Left lung (tissue), 10 donors: ENCODE measurements around the gene CRTC3. TPM values are rescaled to one million over a fixed set of nuclear protein-coding genes. Genes with fewer than 3 reads are reported as not detected.

Experiments used
- ATAC-seq: fragments of 200-7000 bp; cut with Tn5 transposase; one replicate; pipeline ENCODE4 v1.9.1; 2020; ENCODE audit warnings: moderate library complexity
- DNase-seq, 4 donors: peaks; one replicate each; pipeline ENCODE4 v3.0.0-alpha.2; 2013 to 2020
- H3K27ac ChIP-seq, 2 donors: fragments of 200-600 bp; sonication (generic) in 1 of 2; one replicate each; pipeline versions ENCODE4 v1.5.0 to v1.8.0; 2020 to 2021
- H3K27me3 ChIP-seq, 2 donors: fragments of 200-600 bp; sonication (generic) in 1 of 2; one replicate each; pipeline versions ENCODE4 v1.5.0 to v1.8.0; 2020 to 2021
- H3K36me3 ChIP-seq, 2 donors: fragments of 200-600 bp; sonication (generic) in 1 of 2; one replicate each; pipeline versions ENCODE4 v1.5.0 to v1.8.0; 2020 to 2021
- H3K4me1 ChIP-seq, 2 donors: fragments of 200-600 bp; one replicate each; pipeline ENCODE4 v1.8.0; 2021
- H3K4me3 ChIP-seq, 2 donors: fragments of 200-600 bp; sonication (generic) in 1 of 2; one replicate each; pipeline versions ENCODE4 v1.5.0 to v1.8.0; 2020 to 2021; ENCODE audit warnings: mild to moderate bottlenecking in 1 of 2
- H3K9me3 ChIP-seq, 2 donors: fragments of 200-600 bp; sonication (generic) in 1 of 2; one replicate each; pipeline versions ENCODE4 v1.5.0 to v1.8.0; 2020 to 2021
- CTCF ChIP-seq, 2 donors: fragments of 200-600 bp; sonication (generic) in 1 of 2; IDR thresholded peaks; one replicate each; pipeline versions ENCODE4 v1.5.0 to v1.8.0; 2021; ENCODE audit warnings: antibody characterized with exemption in 2 of 2
- intact Hi-C, 2 donors: fragments of 100-400 bp; cut with DNase I; formaldehyde crosslinking; loops; one replicate each; pipeline versions ENCODE4 v1.11.2 to v1.14.2; 2022
- polyA plus RNA-seq, 6 donors: library from polyadenylated mRNA; unstranded; fragments of 120-200 nt; gene quantifications; one replicate each; pipeline ENCODE4 v1.2.1, GENCODE V29; 2013; ENCODE audit not compliant: insufficient read length in 6 of 6
- total RNA-seq, 2 donors: library from RNA; stranded (reverse); fragmentation: NEBNext Ultra II Directional; extraction: Animal tissue kit (Norgen Biotek cat#: 25700); gene quantifications; one replicate each; pipeline ENCODE4 v1.2.1, GENCODE V29; 2021
- donor health status: DM: no; HTN: yes; CAD: no.
- donor health status: DM: no; HTN: no; CAD: no.

CRTC3 gene
- total and polyA plus RNA-seq, 8 donors = 33.0 to 45.2 (median 37.5) TPM

- no peak for DNase-seq
- H3K9me3 ChIP-seq = no peaks in the 10 kb centered on the region
- no peak overlapping the region for H3K27ac ChIP-seq
- intact Hi-C loops = no loop called here
- TF ChIP-seq CTCF (IDR thresholded peaks at IDR 0.05) = no peak
- peaks cover 0 to 18% of the 10 kb centered on the region in 2 donors for H3K4me1 ChIP-seq
- H3K4me3 ChIP-seq = no peak overlapping the region
- peaks cover 0 to 100% of the 10 kb centered on the region in 2 donors for H3K36me3 ChIP-seq
- no peaks in the 10 kb centered on the region for H3K27me3 ChIP-seq
- ATAC-seq = no peak
Measured at GRCh38 chr15:90495067-90495466, 34.7 kb upstream of the CRTC3 start.

GRCh38 chr15:90496791-90497190 is 32.9 kb upstream of the CRTC3 start:
- intact Hi-C loops = no loop called here
- peaks cover 0 to 18% of the 10 kb centered on the region in 2 donors for H3K4me1 ChIP-seq
- no peak overlapping the region for H3K4me3 ChIP-seq
- no peaks in the 10 kb centered on the region for H3K9me3 ChIP-seq
- H3K27me3 ChIP-seq = no peaks in the 10 kb centered on the region
- H3K36me3 ChIP-seq = peaks cover 0 to 100% of the 10 kb centered on the region in 2 donors
- no peak for DNase-seq
- H3K27ac ChIP-seq = no peak overlapping the region
- peak; percentile 69 for ATAC-seq
- TF ChIP-seq CTCF (IDR thresholded peaks at IDR 0.05) = no peak

DNA sequence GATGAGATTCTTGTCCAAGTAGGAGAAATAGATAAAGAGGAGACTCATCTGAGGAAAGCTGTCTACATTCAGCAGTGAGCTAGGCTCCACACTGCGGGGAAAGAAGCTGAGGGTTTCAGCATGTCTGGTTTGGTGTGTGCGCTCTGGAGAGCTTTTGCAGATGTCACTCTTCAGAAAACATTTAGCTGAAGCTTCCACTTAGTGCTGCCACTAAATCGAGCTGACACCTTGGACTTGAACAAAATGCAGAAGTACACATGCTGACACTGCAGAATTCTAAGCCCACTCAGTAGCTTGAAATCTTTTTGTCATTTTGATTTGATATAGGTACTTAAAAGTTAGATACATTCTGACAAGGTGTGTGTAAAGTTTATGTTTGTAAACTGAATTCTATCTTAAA is 32.3 kb upstream of the CRTC3 start:
- DNase-seq = no peak
- peaks cover 0 to 18% of the 10 kb centered on the region in 2 donors for H3K4me1 ChIP-seq
- intact Hi-C loops = no loop called here
- H3K27me3 ChIP-seq = no peaks in the 10 kb centered on the region
- H3K4me3 ChIP-seq = no peak overlapping the region
- no peak for TF ChIP-seq CTCF (IDR thresholded peaks at IDR 0.05)
- no peak for ATAC-seq
- no peak overlapping the region for H3K27ac ChIP-seq
- peaks cover 0 to 100% of the 10 kb centered on the region in 2 donors for H3K36me3 ChIP-seq
- no peaks in the 10 kb centered on the region for H3K9me3 ChIP-seq

GRCh38 chr15:90497912-90498311 is 31.8 kb upstream of the CRTC3 start:
- TF ChIP-seq CTCF (IDR thresholded peaks at IDR 0.05) = no peak
- intact Hi-C loops = no loop called here
- ATAC-seq = peak; percentile 80
- no peaks in the 10 kb centered on the region for H3K27me3 ChIP-seq
- H3K4me3 ChIP-seq = no peak overlapping the region
- peaks cover 0 to 100% of the 10 kb centered on the region in 2 donors for H3K36me3 ChIP-seq
- no peak for DNase-seq
- no peak overlapping the region for H3K27ac ChIP-seq
- no peaks in the 10 kb centered on the region for H3K9me3 ChIP-seq
- H3K4me1 ChIP-seq = peaks cover 0 to 18% of the 10 kb centered on the region in 2 donors

DNA sequence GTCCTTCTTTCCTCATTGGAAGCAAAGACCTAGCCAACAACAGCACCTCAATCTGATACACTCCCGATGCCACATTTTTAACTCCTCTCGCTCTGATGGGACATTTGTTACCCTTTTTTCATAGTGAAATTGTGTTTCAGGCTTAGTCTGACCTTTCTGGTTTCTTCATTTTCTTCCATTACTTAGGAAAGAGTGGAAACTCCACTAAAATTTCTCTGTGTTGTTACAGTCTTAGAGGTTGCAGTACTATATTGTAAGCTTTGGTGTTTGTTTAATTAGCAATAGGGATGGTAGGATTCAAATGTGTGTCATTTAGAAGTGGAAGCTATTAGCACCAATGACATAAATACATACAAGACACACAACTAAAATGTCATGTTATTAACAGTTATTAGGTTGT is 29.6 kb upstream of the CRTC3 start:
- H3K36me3 ChIP-seq = peaks cover 0 to 79% of the 10 kb centered on the region in 2 donors
- peak overlapping the region in 1 of 2 donors; percentile 15 for H3K27ac ChIP-seq
- TF ChIP-seq CTCF (IDR thresholded peaks at IDR 0.05) = no peak
- ATAC-seq = no peak
- no peak for DNase-seq
- H3K27me3 ChIP-seq = no peaks in the 10 kb centered on the region
- H3K4me3 ChIP-seq = no peak overlapping the region
- intact Hi-C loops = no loop called here
- peaks cover 0 to 18% of the 10 kb centered on the region in 2 donors for H3K4me1 ChIP-seq
- no peaks in the 10 kb centered on the region for H3K9me3 ChIP-seq
